Stimulated activated memory B cell treated with anti-CD40 and anti-IgM and Interleukin-4, amounts not matched to agents 10 μg/mL and 1 μg/mL and 100 μg/mL, for 72 hours (primary cell): ENCODE data around the gene TPTE.
A peak's percentile ranks its signal among the peaks of the same experiment; 100 is the strongest.
"Not testable (repeated sequence)": the region's sequence is repeated elsewhere in the genome, so short reads cannot be mapped to it uniquely, and the experiment has no call there.

Experiments
- ATAC-seq: fragments of 150-1000 bp; cut with Tn5 transposase; 2 replicates; pipeline ENCODE4 v1.10.0; 2021
- H3K27ac Mint-ChIP-seq: one replicate; pipeline ENCODE4 v1.8.0; 2022; ENCODE audit warnings: mild to moderate bottlenecking, mixed read lengths
- H3K27me3 Mint-ChIP-seq: one replicate; pipeline ENCODE4 v1.8.0; 2022; ENCODE audit warnings: mixed read lengths
- H3K36me3 Mint-ChIP-seq: one replicate; pipeline ENCODE4 v1.8.0; 2022; ENCODE audit warnings: mixed read lengths
- H3K4me1 Mint-ChIP-seq: one replicate; pipeline ENCODE4 v1.8.0; 2022; ENCODE audit warnings: mixed read lengths
- H3K4me3 Mint-ChIP-seq: one replicate; pipeline ENCODE4 v1.8.0; 2022; ENCODE audit warnings: mild to moderate bottlenecking, moderate library complexity, mixed read lengths
- H3K9me3 Mint-ChIP-seq: one replicate; pipeline ENCODE4 v1.8.0; 2022; ENCODE audit warnings: mixed read lengths

The TPTE gene

DNA sequence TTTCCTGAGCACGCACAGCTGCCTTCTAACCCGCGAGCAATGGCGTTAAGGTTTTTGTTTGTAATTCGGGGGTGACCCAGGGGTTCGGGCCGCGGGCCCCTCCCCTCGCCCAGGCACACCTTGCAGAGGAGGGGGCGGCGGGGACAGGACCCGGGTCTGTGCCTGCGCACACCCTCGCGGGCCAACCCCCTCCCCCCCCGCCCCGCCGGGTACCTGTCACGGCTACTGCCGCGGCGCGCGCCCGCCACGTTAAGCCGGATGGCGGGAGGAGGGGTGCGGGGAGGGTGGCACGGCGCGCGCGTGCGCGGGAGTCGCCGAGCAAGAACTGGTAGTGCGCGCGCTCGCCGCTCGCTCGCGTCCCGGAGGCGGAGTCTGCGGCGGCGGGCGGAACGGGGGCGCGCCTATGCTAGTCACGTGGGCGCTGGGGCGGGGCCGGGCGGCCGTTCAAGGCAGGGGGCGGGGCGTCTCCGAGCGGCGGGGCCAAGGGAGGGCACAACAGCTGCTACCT lies at the start of gene TPTE:
TPTE (plus strand) TSS at position 493 of the 508 bp plus-strand sequence. CDS start 17,141 bp downstream, outside the sequence.
- Mint-ChIP-seq H3K9me3 (peaks cover 10% of the 10 kb centered on the region), H3K4me3 (no peak within 1 kb of the TSS), H3K4me1 (no peaks in the 10 kb centered on the region), H3K36me3 (no peaks in the 10 kb centered on the region), H3K27me3 (no peaks in the 10 kb centered on the region), H3K27ac (no peak within 1 kb of the TSS)
- ATAC-seq = peak; percentile 75

GRCh38 chr21:10471999-10472398 lies 49.4 kb upstream of the TPTE start:
- not testable (repeated sequence) for H3K4me3 Mint-ChIP-seq, H3K36me3 Mint-ChIP-seq, H3K9me3 Mint-ChIP-seq, H3K27ac Mint-ChIP-seq, H3K4me1 Mint-ChIP-seq, H3K27me3 Mint-ChIP-seq, ATAC-seq

DNA sequence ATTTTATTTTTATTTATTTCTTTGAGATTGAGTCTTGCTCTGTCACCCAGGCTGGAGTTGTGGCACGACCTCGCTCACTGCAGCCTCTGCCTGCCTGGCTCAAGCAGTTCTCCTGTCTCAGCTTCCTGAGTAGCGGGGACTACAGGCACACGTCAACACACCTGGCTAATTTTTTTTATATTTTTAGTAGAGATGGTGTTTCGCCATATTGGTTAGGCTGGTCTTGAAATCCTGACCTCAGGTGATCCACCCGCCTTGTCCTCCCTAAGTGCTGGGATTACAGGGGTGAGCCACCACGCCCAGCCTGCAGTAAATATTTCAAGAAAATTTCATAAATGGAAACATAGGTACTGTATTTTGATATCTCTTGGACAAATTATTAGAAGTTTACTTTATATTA lies 43.6 kb upstream of the TPTE start:
- H3K27ac Mint-ChIP-seq, H3K4me1 Mint-ChIP-seq, H3K27me3 Mint-ChIP-seq, H3K36me3 Mint-ChIP-seq, H3K9me3 Mint-ChIP-seq, H3K4me3 Mint-ChIP-seq: not testable (repeated sequence)
- peak; percentile 40 for ATAC-seq

DNA sequence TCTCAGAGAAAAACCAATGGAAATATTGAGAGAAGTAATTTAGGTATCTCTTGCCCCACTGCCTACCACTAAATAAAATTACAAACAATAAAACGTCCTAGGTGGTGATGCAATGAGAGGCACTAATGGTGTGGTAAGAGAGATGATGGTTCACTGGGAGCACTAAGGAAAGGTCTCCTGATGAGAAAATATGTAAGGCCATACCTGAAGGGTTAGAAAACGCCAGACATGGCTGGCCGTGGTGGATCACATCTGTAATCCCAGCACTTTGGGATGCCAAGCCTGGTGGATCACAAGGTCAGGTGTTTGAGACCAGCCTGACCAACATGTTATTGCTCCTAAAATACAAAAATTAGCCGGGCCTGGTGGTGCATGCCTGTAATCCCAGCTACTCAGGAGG lies 41.5 kb upstream of the TPTE start:
- H3K4me1 Mint-ChIP-seq, H3K4me3 Mint-ChIP-seq, H3K27ac Mint-ChIP-seq, H3K36me3 Mint-ChIP-seq, H3K9me3 Mint-ChIP-seq, H3K27me3 Mint-ChIP-seq: not testable (repeated sequence)
- ATAC-seq = peak; percentile 62

DNA sequence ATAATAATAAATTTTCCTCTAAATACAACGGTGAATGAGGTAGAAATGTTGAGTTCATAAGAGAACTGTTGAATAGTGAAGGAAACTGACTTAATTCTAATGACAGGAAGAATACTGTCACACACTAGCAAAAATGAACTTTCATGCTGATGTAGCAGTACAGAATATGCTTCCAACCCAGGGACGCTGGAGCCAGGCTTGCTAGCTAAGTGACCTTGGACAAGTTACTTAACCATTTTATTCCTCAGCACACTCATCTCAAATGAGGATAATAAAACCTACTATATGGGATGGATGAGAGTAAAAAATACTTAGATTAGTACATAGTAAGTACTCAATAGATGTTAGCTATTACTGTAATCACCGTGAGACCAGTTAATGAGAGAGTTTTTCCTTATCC lies 36.5 kb upstream of the TPTE start:
- H3K27me3 Mint-ChIP-seq, H3K27ac Mint-ChIP-seq, H3K4me3 Mint-ChIP-seq, ATAC-seq, H3K4me1 Mint-ChIP-seq, H3K36me3 Mint-ChIP-seq, H3K9me3 Mint-ChIP-seq: not testable (repeated sequence)

GRCh38 chr21:10490453-10490852 lies 30.9 kb upstream of the TPTE start:
- ATAC-seq, H3K27me3 Mint-ChIP-seq, H3K4me3 Mint-ChIP-seq, H3K4me1 Mint-ChIP-seq, H3K9me3 Mint-ChIP-seq, H3K36me3 Mint-ChIP-seq, H3K27ac Mint-ChIP-seq: not testable (repeated sequence)

DNA sequence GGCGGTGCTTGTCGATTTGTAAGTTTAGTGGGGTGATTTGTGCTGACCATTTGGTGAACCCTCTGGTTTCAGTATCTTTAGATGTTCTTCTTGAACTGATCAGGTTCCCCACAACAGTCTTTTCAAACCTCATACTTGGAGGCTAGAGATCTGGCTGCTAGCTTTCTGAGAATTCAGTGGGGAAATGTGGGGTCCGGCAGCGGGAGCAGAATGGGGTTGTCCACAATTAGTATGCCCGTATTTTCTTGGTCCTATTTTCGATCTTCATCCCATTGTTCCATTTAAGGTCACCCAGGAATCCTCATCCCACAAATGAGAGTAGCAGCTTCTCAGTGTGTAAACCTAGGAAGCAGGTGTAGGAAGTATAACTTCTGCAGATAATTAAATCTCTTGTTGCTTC lies 10.3 kb upstream of the TPTE start:
- Mint-ChIP-seq H3K36me3 (no peaks in the 10 kb centered on the region), H3K4me3 (no peak overlapping the region), H3K4me1 (no peaks in the 10 kb centered on the region), H3K9me3 (peaks cover 7% of the 10 kb centered on the region), H3K27me3 (no peaks in the 10 kb centered on the region), H3K27ac (no peak overlapping the region)
- no peak for ATAC-seq

DNA sequence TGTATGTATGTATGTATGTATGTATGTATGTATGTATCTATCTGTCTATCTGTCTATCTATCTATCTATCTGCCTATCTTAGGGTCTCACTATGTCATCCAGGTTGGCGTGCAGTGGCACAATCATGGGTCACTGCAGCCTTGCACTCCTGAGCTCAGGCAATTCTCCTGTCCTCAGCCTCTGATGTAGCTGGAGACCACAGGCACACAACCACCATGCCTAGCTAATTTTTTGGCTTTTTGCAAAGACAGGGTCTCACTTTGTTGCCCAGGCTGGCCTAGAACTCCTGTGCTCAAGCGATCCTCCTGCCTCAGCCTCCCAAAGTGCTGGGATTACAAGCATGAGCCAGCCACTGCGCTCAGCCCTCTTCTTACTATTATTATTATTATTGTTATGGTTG lies 4.5 kb upstream of the TPTE start:
- H3K4me1 Mint-ChIP-seq, H3K27ac Mint-ChIP-seq, H3K4me3 Mint-ChIP-seq, H3K36me3 Mint-ChIP-seq, H3K27me3 Mint-ChIP-seq, ATAC-seq: not testable (repeated sequence)
- peaks cover 13% of the 10 kb centered on the region for H3K9me3 Mint-ChIP-seq

- peaks cover 13% of the 10 kb centered on the region for H3K9me3 Mint-ChIP-seq
- H3K36me3 Mint-ChIP-seq, H3K4me3 Mint-ChIP-seq, ATAC-seq, H3K27ac Mint-ChIP-seq, H3K27me3 Mint-ChIP-seq, H3K4me1 Mint-ChIP-seq: not testable (repeated sequence)
These were observed 3.5 kb upstream of the TPTE start for GRCh38 chr21:10517904-10518303.

DNA sequence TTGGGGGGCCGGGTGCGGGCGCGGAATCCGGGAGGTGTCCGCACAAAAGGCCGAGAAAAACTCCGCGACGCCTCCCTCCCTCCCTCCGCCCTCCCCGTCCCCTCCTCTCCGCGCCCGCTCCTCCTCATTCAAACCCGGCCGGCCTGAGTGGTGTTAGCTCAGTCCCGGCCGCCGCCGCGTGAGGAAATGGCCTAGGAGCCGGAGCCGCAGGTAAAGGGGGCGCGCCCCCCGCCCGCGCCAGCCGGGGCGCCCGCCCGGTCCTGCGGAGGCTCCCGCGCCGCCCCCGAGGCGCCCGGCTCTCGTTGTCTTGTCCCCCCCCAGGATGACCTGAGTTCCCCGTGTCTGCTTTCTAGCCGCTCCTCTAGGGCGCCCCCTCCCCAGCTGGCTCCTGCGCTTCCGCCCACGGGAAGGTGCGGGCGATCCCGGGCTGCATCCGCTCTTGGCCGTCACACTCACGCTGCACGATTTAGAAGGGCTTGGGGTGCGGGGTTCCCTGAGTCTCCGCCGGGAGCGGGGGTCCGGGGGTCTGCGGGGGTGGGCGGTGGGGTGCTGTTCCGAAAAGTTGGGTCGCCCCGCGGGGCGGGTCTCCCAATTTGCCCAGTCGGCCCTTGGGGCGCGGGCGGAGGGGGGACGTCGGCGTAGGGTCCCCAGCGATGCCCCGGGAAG lies 585 bp downstream of the TPTE start:
- peak; percentile 63 for ATAC-seq
- H3K27ac Mint-ChIP-seq, H3K4me1 Mint-ChIP-seq, H3K4me3 Mint-ChIP-seq, H3K36me3 Mint-ChIP-seq, H3K9me3 Mint-ChIP-seq, H3K27me3 Mint-ChIP-seq: not testable (repeated sequence)

GRCh38 chr21:10539956-10540355 lies 18.6 kb downstream of the TPTE start:
- H3K4me3 Mint-ChIP-seq = no peak overlapping the region
- H3K9me3 Mint-ChIP-seq = no peaks in the 10 kb centered on the region
- H3K4me1 Mint-ChIP-seq = no peaks in the 10 kb centered on the region
- ATAC-seq = no peak
- no peaks in the 10 kb centered on the region for H3K27me3 Mint-ChIP-seq
- no peaks in the 10 kb centered on the region for H3K36me3 Mint-ChIP-seq
- H3K27ac Mint-ChIP-seq = no peak overlapping the region

GRCh38 chr21:10544376-10544775 lies 23.0 kb downstream of the TPTE start:
- peaks cover 12% of the 10 kb centered on the region for H3K9me3 Mint-ChIP-seq
- not testable (repeated sequence) for H3K36me3 Mint-ChIP-seq, H3K27ac Mint-ChIP-seq, H3K4me3 Mint-ChIP-seq, H3K4me1 Mint-ChIP-seq, ATAC-seq, H3K27me3 Mint-ChIP-seq

DNA sequence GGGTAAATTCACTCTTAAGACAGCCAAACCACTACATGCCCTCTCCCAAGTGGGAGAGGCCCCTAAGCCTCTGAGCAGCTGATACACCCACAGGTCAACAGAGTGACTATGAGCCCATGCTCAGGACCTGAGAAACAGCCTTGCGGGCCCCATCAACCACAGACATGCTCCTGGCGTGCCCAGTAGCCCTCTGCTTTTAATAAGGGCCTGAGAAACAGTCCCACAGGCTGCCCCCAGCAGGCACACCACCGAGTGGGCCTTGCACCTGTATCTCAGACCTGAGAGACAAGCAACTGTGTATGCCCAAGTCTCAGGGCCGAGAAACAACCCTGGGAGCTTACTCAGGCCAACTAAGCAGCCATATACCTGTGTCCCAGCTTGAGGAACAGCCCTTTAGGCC lies 26.5 kb downstream of the TPTE start:
- H3K36me3 Mint-ChIP-seq, H3K4me1 Mint-ChIP-seq, H3K27me3 Mint-ChIP-seq, ATAC-seq, H3K4me3 Mint-ChIP-seq, H3K27ac Mint-ChIP-seq: not testable (repeated sequence)
- peaks cover 27% of the 10 kb centered on the region for H3K9me3 Mint-ChIP-seq

GRCh38 chr21:10548331-10548954 lies 27.1 kb downstream of the TPTE start:
- not testable (repeated sequence) for H3K27ac Mint-ChIP-seq, H3K36me3 Mint-ChIP-seq, H3K4me1 Mint-ChIP-seq, H3K4me3 Mint-ChIP-seq, H3K27me3 Mint-ChIP-seq, ATAC-seq
- peaks cover 27% of the 10 kb centered on the region for H3K9me3 Mint-ChIP-seq

DNA sequence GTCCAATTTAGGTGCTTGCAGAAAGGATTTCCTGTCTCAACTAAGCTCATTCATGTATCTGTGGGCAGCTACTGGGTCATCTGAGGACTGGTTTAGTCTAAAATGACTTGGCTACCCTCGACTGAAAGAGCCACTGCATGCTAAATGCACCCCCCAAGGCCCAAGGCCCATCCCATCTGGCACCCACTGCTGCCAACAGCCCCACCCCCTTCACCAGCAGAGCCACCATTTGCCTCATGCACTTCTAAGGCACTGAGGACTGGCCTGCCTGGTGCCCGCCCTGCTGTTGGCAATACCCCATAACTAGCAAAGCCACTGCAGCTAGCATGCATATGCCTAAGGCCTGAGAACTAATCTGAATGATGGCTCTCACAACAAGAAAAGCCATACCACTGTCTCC lies 49.4 kb downstream of the TPTE start:
- not testable (repeated sequence) for H3K4me3 Mint-ChIP-seq, H3K9me3 Mint-ChIP-seq, H3K36me3 Mint-ChIP-seq, H3K27me3 Mint-ChIP-seq, H3K27ac Mint-ChIP-seq, H3K4me1 Mint-ChIP-seq, ATAC-seq

DNA sequence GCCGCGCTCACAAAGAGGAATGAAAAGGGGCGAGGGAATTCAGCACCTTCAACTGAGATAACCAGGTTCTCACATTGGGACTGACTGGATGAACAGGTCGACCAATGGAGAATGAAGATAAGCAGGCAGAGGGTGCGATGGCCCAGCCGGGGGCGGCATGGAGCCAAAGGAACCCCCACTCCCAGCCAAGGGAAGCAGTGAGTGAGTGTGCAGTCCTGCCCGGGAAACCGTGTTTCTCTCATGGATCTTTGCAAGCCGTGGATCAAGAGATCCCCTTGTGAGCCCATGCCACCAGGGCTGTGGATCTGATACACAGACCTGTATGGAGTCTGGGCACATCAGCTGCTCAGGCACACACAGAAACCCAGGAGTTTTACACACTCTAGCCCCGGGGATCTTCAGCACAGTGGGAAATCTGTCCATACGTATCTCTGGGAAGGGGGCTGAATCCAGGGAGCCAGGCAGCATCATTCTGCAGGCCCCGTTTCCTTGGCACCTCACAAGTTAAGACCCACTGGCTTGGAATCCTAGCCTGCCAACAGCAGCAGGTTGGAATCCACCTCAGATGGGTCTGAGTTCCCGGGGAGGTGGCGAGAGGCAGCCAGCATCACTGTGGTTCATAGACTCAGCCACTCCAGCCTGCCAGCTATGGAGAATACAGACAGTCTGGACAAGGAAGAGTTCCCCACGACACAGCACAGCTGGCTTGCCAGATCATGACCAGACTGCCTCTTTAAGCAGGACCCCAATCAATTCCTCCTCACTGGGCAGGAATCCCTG lies 53.3 kb downstream of the TPTE start:
- not testable (repeated sequence) for H3K4me3 Mint-ChIP-seq, H3K27ac Mint-ChIP-seq, H3K9me3 Mint-ChIP-seq, H3K36me3 Mint-ChIP-seq, H3K27me3 Mint-ChIP-seq, H3K4me1 Mint-ChIP-seq
- ATAC-seq = peak; percentile 31
